Neural cell (in vitro differentiated cells): ENCODE data around the gene ARHGAP40. TPM values are rescaled to one million over a fixed set of nuclear protein-coding genes. Genes with fewer than 3 reads are reported as not detected.

Source experiments
- H2AFZ ChIP-seq: fragments of 200-600, 300-800 bp; sonication (generic), shearing (Covaris generic); 2 replicates; pipeline ENCODE4 v1.6.0; 2014; ENCODE audit warnings: low read depth, mild to moderate bottlenecking, antibody characterized with exemption, low read length, moderate library complexity
- H3F3A ChIP-seq: fragments of 200-600 bp; shearing (Covaris generic); 2 replicates; pipeline ENCODE4 v1.6.1; 2016; ENCODE audit warnings: mild to moderate bottlenecking, moderate library complexity, mixed read lengths, antibody characterized with exemption, low read length; ENCODE audit not compliant: insufficient read depth, poor library complexity, severe bottlenecking
- H3K27ac ChIP-seq: fragments of 200-600, 300-800 bp; sonication (generic), shearing (Covaris generic); 2 replicates; pipeline ENCODE4 v1.5.1; 2014; ENCODE audit warnings: mild to moderate bottlenecking, low read length, moderate library complexity
- H3K27me3 ChIP-seq: fragments of 300-800, 200-600 bp; sonication (generic), shearing (Covaris generic); 2 replicates; pipeline ENCODE4 v1.6.0; 2014; ENCODE audit warnings: mild to moderate bottlenecking, low read depth, low read length, moderate library complexity; ENCODE audit not compliant: insufficient read depth
- H3K36me3 ChIP-seq: fragments of 300-800, 200-600 bp; sonication (generic), shearing (Covaris generic); 2 replicates; pipeline ENCODE4 v1.5.1; 2014; ENCODE audit warnings: mild to moderate bottlenecking, antibody characterized with exemption, low read length, moderate library complexity; ENCODE audit not compliant: insufficient read depth
- H3K4me2 ChIP-seq: fragments of 300-800, 200-600 bp; sonication (generic), shearing (Covaris generic); 2 replicates; pipeline ENCODE4 v1.6.0; 2014; ENCODE audit warnings: mild to moderate bottlenecking, low read length
- H3K4me3 ChIP-seq: fragments of 300-800, 200-600 bp; sonication (generic), shearing (Covaris generic); 2 replicates; pipeline ENCODE4 v1.5.1; 2014; ENCODE audit warnings: mild to moderate bottlenecking, low read length, moderate library complexity
- H3K79me2 ChIP-seq: fragments of 200-600 bp; shearing (Covaris generic); replicated peaks from 2 replicates; pipeline ENCODE4 v1.6.0; 2014; ENCODE audit warnings: mild to moderate bottlenecking, low read length, moderate library complexity; ENCODE audit not compliant: insufficient read depth
- H3K9ac ChIP-seq: fragments of 300-800, 200-600 bp; sonication (generic), shearing (Covaris generic); 2 replicates; pipeline ENCODE4 v1.6.1; 2016; ENCODE audit warnings: mild to moderate bottlenecking, low read length, mixed read lengths
- H3K9me2 ChIP-seq: fragments of 200-600 bp; shearing (Covaris generic); 2 replicates; pipeline ENCODE4 v1.6.1; 2016; ENCODE audit warnings: mild to moderate bottlenecking, low read length, mixed read lengths; ENCODE audit not compliant: insufficient read depth
- H3K9me3 ChIP-seq: fragments of 200-600, 300-800 bp; sonication (generic), shearing (Covaris generic); 2 replicates; pipeline ENCODE4 v1.6.1; 2016; ENCODE audit warnings: mild to moderate bottlenecking, mixed run types, low read length, moderate library complexity, mixed read lengths
- H4K20me1 ChIP-seq: fragments of 200-600 bp; shearing (Covaris generic); 2 replicates; pipeline ENCODE4 v1.6.1; 2016; ENCODE audit warnings: mild to moderate bottlenecking, mixed run types; ENCODE audit not compliant: insufficient read depth
- CTCF ChIP-seq: fragments of 450-650 bp; IDR thresholded peaks from 2 replicates; pipeline ENCODE4 v1.5.1; 2014; ENCODE audit warnings: antibody characterized with exemption, mild to moderate bottlenecking, moderate library complexity; ENCODE audit not compliant: poor library complexity, severe bottlenecking
- EP300 ChIP-seq: fragments of 450-650 bp; conservative IDR thresholded peaks from 2 replicates; pipeline ENCODE4 v1.6.1; 2014; ENCODE audit warnings: antibody characterized with exemption, mild to moderate bottlenecking, moderate library complexity; ENCODE audit not compliant: poor library complexity, severe bottlenecking
- EZH2 ChIP-seq: fragments of 200-600, 300-800 bp; shearing (Covaris generic), sonication (generic); IDR thresholded peaks from 2 replicates; pipeline ENCODE4 v1.6.1; 2014; ENCODE audit warnings: antibody characterized with exemption, low read length, borderline replicate concordance, mild to moderate bottlenecking; ENCODE audit not compliant: insufficient read depth, poor library complexity, severe bottlenecking
- MXI1 ChIP-seq: fragments of 450-650 bp; conservative IDR thresholded peaks from 2 replicates; pipeline ENCODE4 v1.6.1; 2014; ENCODE audit warnings: antibody characterized with exemption, mild to moderate bottlenecking; ENCODE audit not compliant: poor library complexity, severe bottlenecking
- POLR2AphosphoS5 ChIP-seq: IDR thresholded peaks from 2 replicates; pipeline ENCODE4 v1.6.1; 2012
- RAD21 ChIP-seq: fragments of 450-650 bp; conservative IDR thresholded peaks from 2 replicates; pipeline ENCODE4 v1.6.1; 2014; ENCODE audit warnings: antibody characterized with exemption, mild to moderate bottlenecking, moderate library complexity
- REST ChIP-seq: IDR thresholded peaks from 2 replicates; pipeline ENCODE4 v1.6.1; 2012; ENCODE audit warnings: borderline replicate concordance
- SMC3 ChIP-seq: fragments of 450-650 bp; conservative IDR thresholded peaks from 2 replicates; pipeline ENCODE4 v1.6.1; 2014; ENCODE audit warnings: antibody characterized with exemption, mild to moderate bottlenecking, moderate library complexity; ENCODE audit not compliant: poor library complexity
- TAF1 ChIP-seq: IDR thresholded peaks from 2 replicates; pipeline ENCODE4 v1.6.1; 2012; ENCODE audit warnings: low read depth
- polyA plus RNA-seq: library from polyadenylated mRNA; depleted of rRNA; stranded (reverse); fragments of >200 nt; gene quantifications from 2 replicates; pipeline ENCODE4 v1.2.3, GENCODE V29; 2014

ARHGAP40 gene
- polyA plus RNA-seq, 1 donor from 2014 or later: 0.61 TPM

- no peaks in the 10 kb centered on the region for H3K79me2 ChIP-seq
- no peaks in the 10 kb centered on the region for H3K36me3 ChIP-seq
- no peak overlapping the region for H3K9ac ChIP-seq
- no peak overlapping the region for H2AFZ ChIP-seq
- TF ChIP-seq EP300: no peak
- TF ChIP-seq TAF1: no peak
- TF ChIP-seq REST: no peak
- no peak for TF ChIP-seq POLR2AphosphoS5
- TF ChIP-seq RAD21: no peak
- no peak for TF ChIP-seq SMC3
- TF ChIP-seq EZH2: no peak
- no peak for TF ChIP-seq CTCF
- TF ChIP-seq MXI1: no peak
- H3K9me2 ChIP-seq: no peaks in the 10 kb centered on the region
- H4K20me1 ChIP-seq: no peaks in the 10 kb centered on the region
- no peak overlapping the region for H3K4me3 ChIP-seq
- H3K27ac ChIP-seq: no peak overlapping the region
- no peak overlapping the region for H3K4me2 ChIP-seq
- H3F3A ChIP-seq: no peaks in the 10 kb centered on the region
- no peaks in the 10 kb centered on the region for H3K9me3 ChIP-seq
- H3K27me3 ChIP-seq: no peaks in the 10 kb centered on the region
Measured at GRCh38 chr20:38676576-38676975, 75.0 kb downstream of the ARHGAP40 start.

DNA sequence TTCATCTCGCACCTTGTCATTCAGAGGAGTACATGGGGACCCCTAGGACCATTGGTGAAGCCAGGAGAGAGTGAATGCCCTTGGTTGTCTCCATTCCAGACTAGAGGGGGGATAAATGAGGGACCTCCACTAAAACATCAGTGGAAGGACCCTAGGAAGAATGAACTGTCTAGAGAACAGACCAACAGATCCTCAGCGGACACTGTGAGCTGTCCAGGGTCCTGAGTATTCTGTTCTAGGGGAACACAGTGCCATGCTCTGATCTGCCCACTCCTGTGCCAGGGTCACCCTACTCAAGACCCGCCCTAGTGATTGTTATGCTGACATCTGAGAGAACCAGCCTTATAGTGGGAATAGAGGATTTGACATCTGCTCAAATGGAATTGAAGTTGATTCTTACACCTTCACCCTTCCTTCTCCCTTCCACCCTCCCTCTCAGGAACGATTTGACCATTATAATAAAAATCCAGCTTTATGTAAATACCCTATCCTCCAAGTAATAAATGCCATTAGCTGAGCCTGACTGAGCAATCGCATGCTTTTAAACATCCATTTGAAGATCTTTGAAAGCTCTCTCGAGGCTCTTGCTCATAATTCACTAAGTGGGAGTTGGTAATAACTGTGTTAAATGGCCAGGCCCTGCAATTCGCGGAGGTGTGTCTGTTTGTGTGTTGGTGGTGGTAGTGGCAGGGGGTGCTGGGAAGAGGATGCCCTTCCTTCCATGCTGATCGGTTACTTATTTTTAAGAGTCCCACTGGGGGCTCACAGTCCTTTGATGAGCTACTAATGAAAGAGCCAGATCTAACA lies 79.1 kb downstream of the ARHGAP40 start:
- H3K9me2 ChIP-seq: no peaks in the 10 kb centered on the region
- no peaks in the 10 kb centered on the region for H4K20me1 ChIP-seq
- H3K79me2 ChIP-seq: no peaks in the 10 kb centered on the region
- H3K27me3 ChIP-seq: no peaks in the 10 kb centered on the region
- H3K4me3 ChIP-seq: peak overlapping the region; percentile 4
- no peak overlapping the region for H3K4me2 ChIP-seq
- H3K27ac ChIP-seq: no peak overlapping the region
- H2AFZ ChIP-seq: no peak overlapping the region
- TF ChIP-seq TAF1 (no peak), EZH2 (no peak), MXI1 (no peak), REST (no peak), EP300 (no peak)
- H3K9ac ChIP-seq: no peak overlapping the region
- H3K9me3 ChIP-seq: no peaks in the 10 kb centered on the region
- no peaks in the 10 kb centered on the region for H3F3A ChIP-seq
- H3K36me3 ChIP-seq: no peaks in the 10 kb centered on the region
